LNCAP (cell line): Measurements from ENCODE around the gene IKZF3.
A peak's percentile ranks its signal among the peaks of the same experiment; 100 is the strongest.

Source experiments
- TF ChIP-seq, protein P1 (sequence below): fragments of 450-650 bp; IDR thresholded peaks from 2 replicates; pipeline ENCODE4 v1.5.1; 2017; ENCODE audit warnings: mild to moderate bottlenecking

Gene IKZF3

DNA sequence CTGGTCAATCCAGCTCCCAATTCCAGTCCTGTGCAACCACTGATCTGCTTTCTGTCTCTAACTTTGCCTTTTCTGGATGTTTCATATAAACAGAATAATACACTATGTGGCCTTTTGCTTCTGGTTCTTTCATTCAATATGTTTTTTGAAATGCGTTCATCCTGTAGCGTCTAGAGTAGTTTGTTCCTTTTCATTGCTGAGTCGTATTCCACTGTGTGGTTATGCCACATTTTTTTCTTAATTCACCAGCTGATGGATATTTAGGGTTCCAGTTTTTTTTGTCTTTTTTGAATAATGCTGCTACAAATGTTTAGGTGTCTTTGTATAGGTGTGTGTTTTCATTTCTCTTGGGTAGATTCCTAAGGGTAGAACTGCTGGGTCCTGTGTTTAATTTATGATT lies 131.5 kb downstream of the IKZF3 start:
- TF ChIP-seq, protein P1, sequence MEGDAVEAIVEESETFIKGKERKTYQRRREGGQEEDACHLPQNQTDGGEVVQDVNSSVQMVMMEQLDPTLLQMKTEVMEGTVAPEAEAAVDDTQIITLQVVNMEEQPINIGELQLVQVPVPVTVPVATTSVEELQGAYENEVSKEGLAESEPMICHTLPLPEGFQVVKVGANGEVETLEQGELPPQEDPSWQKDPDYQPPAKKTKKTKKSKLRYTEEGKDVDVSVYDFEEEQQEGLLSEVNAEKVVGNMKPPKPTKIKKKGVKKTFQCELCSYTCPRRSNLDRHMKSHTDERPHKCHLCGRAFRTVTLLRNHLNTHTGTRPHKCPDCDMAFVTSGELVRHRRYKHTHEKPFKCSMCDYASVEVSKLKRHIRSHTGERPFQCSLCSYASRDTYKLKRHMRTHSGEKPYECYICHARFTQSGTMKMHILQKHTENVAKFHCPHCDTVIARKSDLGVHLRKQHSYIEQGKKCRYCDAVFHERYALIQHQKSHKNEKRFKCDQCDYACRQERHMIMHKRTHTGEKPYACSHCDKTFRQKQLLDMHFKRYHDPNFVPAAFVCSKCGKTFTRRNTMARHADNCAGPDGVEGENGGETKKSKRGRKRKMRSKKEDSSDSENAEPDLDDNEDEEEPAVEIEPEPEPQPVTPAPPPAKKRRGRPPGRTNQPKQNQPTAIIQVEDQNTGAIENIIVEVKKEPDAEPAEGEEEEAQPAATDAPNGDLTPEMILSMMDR = no peak

DNA sequence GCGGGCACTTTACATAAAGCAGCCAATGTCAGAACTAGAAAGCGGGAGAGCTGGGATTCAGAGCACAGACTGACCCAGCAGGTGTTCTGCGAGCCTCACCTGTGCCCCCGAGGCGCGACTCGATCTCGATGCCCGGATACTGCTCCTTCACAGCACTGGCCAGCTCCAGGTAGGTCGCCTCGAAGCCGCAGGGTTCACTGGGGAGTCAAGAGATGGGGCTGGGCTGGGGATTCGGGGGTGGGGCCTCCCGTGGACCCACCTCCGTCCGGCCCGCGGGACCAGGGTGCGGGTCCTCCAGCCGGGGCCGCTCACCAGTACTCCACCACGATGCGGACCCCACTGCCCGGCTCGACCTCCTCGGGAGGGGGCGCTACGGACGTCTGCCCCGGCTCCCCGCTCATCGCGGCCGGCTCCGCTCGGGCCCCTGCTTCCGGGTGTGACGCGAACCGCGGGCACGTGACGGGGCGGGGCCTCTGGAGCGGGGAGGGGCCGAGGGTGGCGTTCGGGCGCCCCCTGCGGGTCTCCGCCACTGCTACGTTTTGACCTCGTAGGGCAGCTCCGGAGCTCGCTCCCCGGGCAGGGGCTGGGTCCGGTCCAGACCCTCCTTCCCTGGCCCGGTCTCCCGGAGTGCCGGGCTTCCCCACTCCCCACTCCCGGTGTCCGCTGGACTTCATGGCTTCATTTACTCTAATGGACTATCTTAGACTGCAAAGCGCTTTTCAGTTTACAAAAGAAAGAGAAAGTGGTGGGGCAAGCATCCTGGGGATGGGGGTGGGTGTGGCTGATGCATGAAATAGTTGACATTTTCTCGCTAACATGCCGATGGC lies 133.8 kb downstream of the IKZF3 start, which contains the start of gene MIEN1:
Gene MIEN1, minus strand, starts transcription at position 438 of the 827 bp plus-strand sequence. Its CDS starts 37 bp downstream, at position 401.
- TF ChIP-seq, protein P1 = peak; percentile 79

DNA sequence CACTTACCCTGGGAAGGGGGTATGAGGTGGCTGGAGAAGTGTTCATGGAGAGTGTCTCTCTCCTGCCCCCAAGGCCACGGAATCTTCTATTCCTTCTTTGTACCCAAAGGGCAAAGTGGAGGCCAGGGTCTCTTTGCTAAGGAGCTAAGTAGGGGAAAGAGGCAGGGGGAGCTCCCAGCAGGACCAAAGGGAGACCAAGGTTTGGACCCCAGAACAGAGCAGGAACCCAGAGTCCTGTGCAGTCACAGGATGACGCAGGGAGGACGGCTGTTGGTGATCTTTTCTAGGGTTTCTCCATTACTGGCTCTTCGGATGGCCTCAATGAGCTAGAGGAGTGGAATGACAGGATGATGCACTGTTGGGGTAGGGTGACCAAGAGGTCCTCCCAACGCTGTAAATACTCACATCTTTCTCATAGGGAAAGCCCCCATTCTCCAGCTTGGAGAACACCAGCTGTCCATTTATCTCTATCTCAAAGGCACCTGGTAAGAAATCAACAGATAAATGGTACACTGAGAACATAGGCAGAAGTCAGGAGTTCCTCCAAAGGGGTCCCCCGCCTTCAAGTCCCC lies 134.7 kb downstream of the IKZF3 start:
- TF ChIP-seq, protein P1 = no peak

DNA sequence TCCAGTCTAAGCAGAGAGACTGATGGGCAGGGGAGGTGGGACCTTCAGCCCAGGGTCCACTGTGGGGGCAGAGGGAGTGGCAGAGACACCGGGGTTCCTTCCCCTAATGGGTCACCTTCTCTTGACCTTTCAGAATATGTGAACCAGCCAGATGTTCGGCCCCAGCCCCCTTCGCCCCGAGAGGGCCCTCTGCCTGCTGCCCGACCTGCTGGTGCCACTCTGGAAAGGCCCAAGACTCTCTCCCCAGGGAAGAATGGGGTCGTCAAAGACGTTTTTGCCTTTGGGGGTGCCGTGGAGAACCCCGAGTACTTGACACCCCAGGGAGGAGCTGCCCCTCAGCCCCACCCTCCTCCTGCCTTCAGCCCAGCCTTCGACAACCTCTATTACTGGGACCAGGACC lies 136.6 kb downstream of the IKZF3 start:
- TF ChIP-seq, protein P1 = no peak

DNA sequence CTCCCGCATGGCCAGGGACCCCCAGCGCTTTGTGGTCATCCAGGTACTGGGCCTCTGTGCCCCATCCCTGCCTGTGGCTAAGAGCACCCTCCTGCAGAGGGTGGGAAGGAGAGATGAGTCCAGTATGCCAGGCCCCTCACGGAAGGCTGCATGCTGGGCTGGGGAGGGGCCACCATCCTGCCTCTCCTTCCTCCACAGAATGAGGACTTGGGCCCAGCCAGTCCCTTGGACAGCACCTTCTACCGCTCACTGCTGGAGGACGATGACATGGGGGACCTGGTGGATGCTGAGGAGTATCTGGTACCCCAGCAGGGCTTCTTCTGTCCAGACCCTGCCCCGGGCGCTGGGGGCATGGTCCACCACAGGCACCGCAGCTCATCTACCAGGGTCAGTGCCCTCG lies 137.5 kb downstream of the IKZF3 start:
- TF ChIP-seq, protein P1 = no peak

DNA sequence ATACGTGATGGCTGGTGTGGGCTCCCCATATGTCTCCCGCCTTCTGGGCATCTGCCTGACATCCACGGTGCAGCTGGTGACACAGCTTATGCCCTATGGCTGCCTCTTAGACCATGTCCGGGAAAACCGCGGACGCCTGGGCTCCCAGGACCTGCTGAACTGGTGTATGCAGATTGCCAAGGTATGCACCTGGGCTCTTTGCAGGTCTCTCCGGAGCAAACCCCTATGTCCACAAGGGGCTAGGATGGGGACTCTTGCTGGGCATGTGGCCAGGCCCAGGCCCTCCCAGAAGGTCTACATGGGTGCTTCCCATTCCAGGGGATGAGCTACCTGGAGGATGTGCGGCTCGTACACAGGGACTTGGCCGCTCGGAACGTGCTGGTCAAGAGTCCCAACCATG lies 139.4 kb downstream of the IKZF3 start:
- TF ChIP-seq, protein P1 = no peak

DNA sequence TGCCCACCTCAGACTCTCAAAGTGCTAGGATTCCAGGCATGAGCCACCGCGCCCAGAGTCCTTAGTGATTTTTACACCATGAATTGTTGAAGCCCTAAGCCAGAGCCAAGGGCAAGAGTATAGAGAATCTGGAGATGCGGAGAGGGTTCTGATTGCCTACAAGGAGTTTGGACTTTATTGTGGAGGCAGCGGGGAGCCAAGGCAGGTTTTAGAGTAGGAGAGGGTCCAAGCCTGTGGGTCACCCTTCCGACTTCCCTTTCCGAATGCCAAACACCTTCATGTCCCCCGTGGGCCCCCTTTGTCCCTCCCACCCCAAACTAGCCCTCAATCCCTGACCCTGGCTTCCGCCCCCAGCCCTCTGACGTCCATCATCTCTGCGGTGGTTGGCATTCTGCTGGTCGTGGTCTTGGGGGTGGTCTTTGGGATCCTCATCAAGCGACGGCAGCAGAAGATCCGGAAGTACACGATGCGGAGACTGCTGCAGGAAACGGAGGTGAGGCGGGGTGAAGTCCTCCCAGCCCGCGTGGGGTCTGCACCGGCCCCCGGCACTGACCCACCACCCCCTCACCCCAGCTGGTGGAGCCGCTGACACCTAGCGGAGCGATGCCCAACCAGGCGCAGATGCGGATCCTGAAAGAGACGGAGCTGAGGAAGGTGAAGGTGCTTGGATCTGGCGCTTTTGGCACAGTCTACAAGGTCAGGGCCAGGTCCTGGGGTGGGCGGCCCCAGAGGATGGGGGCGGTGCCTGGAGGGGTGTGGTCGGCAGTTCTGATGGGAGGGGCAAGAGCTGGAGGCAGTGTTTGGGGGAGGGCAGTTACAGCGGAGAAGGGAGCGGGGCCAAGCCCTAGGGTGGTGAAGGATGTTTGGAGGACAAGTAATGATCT lies 140.9 kb downstream of the IKZF3 start:
- TF ChIP-seq, protein P1 = no peak
